Measurements from ENCODE around the gene KLC4.
A peak's percentile ranks its signal among the peaks of the same experiment; 100 is the strongest.

KLC4 gene

GRCh38 chr6:43043310-43043709 is 16.1 kb upstream of the KLC4 start:
- in situ Hi-C loops (cut with HindIII; ENCODE audit: low sequenced_read_pairs) = no loop called here
- TF ChIP-seq, protein P1, sequence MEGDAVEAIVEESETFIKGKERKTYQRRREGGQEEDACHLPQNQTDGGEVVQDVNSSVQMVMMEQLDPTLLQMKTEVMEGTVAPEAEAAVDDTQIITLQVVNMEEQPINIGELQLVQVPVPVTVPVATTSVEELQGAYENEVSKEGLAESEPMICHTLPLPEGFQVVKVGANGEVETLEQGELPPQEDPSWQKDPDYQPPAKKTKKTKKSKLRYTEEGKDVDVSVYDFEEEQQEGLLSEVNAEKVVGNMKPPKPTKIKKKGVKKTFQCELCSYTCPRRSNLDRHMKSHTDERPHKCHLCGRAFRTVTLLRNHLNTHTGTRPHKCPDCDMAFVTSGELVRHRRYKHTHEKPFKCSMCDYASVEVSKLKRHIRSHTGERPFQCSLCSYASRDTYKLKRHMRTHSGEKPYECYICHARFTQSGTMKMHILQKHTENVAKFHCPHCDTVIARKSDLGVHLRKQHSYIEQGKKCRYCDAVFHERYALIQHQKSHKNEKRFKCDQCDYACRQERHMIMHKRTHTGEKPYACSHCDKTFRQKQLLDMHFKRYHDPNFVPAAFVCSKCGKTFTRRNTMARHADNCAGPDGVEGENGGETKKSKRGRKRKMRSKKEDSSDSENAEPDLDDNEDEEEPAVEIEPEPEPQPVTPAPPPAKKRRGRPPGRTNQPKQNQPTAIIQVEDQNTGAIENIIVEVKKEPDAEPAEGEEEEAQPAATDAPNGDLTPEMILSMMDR (IDR thresholded peaks at IDR 0.05; ENCODE audit: low read depth, low read length) = no peak
- no peak for DNase-seq (ENCODE audit: low read depth, low spot score)
- H3K4me3 ChIP-seq (ENCODE audit: low read depth, low read length) = no peak overlapping the region

DNA sequence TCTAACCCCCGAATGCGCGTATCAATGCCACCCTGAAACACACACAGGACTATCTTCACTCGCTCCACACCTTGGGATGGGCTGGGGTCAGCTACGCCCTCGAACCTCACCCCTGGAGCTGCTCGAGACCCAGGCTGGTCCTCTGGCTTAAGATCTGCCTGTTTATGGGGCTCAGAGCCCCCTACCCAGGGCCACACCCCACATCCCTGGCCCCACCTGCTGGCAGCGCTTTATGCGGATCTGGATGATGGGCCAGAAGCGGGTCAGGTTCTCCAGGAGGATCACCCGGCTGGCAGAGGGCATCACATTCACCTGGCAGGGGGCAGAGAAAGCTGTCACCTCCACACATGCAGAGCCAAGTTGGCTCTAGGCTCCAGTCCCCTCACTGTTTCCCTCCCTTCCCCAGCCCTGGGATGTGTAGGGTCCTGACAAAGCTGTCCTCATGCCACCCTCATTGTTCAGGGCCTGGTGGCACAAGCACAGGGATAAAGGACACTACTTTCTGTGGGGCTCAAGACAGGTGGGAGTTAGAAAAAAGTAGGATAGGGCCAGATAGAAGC is 14.0 kb upstream of the KLC4 start:
- DNase-seq (ENCODE audit: low read depth, low spot score) = no peak
- no peak overlapping the region for H3K4me3 ChIP-seq (ENCODE audit: low read depth, low read length)
- in situ Hi-C loops (cut with HindIII; ENCODE audit: low sequenced_read_pairs) = no loop called here
- TF ChIP-seq, protein P1 (IDR thresholded peaks at IDR 0.05; ENCODE audit: low read depth, low read length) = no peak

GRCh38 chr6:43047998-43048397 is 11.4 kb upstream of the KLC4 start:
- TF ChIP-seq, protein P1 (IDR thresholded peaks at IDR 0.05; ENCODE audit: low read depth, low read length) = no peak
- in situ Hi-C loops (cut with HindIII; ENCODE audit: low sequenced_read_pairs) = no loop called here
- DNase-seq (ENCODE audit: low read depth, low spot score) = no peak
- no peak overlapping the region for H3K4me3 ChIP-seq (ENCODE audit: low read depth, low read length)

- H3K4me3 ChIP-seq (ENCODE audit: low read depth, low read length) = no peak overlapping the region
- TF ChIP-seq, protein P1 (IDR thresholded peaks at IDR 0.05; ENCODE audit: low read depth, low read length) = no peak
- in situ Hi-C loops (cut with HindIII; ENCODE audit: low sequenced_read_pairs) = no loop called here
- DNase-seq (ENCODE audit: low read depth, low spot score) = no peak
Measured at GRCh38 chr6:43050981-43051380, 8.4 kb upstream of the KLC4 start.

DNA sequence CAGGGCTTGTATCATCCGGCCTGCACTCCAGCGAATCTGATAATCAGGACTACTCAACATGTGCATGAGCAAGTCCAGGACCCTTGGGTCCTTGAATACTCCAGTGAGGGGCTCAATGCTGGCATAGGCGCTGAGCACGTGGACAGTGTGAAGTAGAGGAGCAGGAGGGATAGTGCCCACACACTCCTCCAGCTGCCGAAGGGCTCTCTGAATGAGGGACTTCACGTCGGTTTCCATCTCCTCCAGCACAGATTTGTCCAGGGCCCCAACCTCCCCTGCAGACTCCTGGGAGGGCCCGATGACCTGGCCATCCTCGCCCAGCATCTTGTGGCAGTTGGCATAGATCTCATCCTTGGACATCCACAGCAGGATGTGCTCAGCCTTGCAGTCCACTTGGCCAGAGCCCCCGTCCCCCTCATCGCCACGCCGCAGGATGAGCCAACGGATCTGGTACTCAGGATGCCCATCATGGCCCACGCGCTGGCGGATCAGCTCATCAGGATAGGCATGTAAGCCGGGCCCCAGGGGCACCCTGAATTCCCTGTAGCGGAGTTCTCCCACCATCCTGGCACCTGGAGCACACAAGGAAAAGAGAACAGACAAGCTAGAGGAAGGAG is 7.1 kb upstream of the KLC4 start:
- peak overlapping the region; percentile 75 for H3K4me3 ChIP-seq (ENCODE audit: low read depth, low read length)
- TF ChIP-seq, protein P1 (IDR thresholded peaks at IDR 0.05; ENCODE audit: low read depth, low read length) = no peak
- in situ Hi-C loops (cut with HindIII; ENCODE audit: low sequenced_read_pairs) = no loop called here

GRCh38 chr6:43052842-43053544 is 6.4 kb upstream of the KLC4 start:
- DNase-seq (ENCODE audit: low read depth, low spot score) = peak; percentile 26
- TF ChIP-seq, protein P1 (IDR thresholded peaks at IDR 0.05; ENCODE audit: low read depth, low read length) = no peak
- in situ Hi-C loops (cut with HindIII; ENCODE audit: low sequenced_read_pairs) = no loop called here
- H3K4me3 ChIP-seq (ENCODE audit: low read depth, low read length) = peak overlapping the region; percentile 75

More for the DNA sequence above, 7.1 kb upstream of the KLC4 start:
- DNase-seq (ENCODE audit: low read depth, low spot score) = no peak
